HCT116 (cell line): ENCODE measurements around the gene FBN1. TPM values are rescaled to one million over a fixed set of nuclear protein-coding genes. Genes with fewer than 3 reads are reported as not detected.

Source experiments
- ATAC-seq: fragments of 200-7000 bp; cut with Tn5 transposase; 2 replicates; pipeline ENCODE4 v1.9.1; 2020; ENCODE audit warnings: mild to moderate bottlenecking, moderate library complexity
- BruUV-seq: library from RNA; stranded (reverse); fragments of 400-500 nt; replicated peaks from 2 replicates; lab custom pipeline; 2021; lab: Mats Ljungman, UMichigan
- CTCF ChIA-PET: fragments of 300-600 bp; sonication (Branson Sonifier 250); formaldehyde crosslinking; loops from one replicate; lab custom pipeline; 2021; ENCODE audit warnings: antibody characterized with exemption; lab: Charles Lee
- POLR2A ChIA-PET: fragments of 300-600, 350-600 bp; sonication (Branson Sonifier 250); formaldehyde crosslinking; loops from one replicate; lab custom pipeline; 2021; ENCODE audit warnings: antibody characterized with exemption; lab: Charles Lee
- RAD21 ChIA-PET, 2 experiments: fragments of 300-600 bp; sonication (Branson Sonifier 250); formaldehyde crosslinking; loops; one replicate each; lab custom pipeline; 2023; ENCODE audit warnings: low total read pairs in 2 of 2; ENCODE audit not compliant: uncharacterized antibody in 2 of 2, unreplicated experiment in 2 of 2, low non-redundant PET in 1 of 2; lab: Charles Lee
- DNase-seq: peaks from one replicate; pipeline ENCODE4 v3.0.0-alpha.2; 2010; ENCODE audit warnings: low read depth, low spot score
- H2AFZ ChIP-seq: fragments of 200-600 bp; shearing (Covaris generic), sonication (generic); 2 replicates; pipeline ENCODE4 v1.6.1; 2017; ENCODE audit warnings: low read depth, mixed run types, mixed read lengths, antibody characterized with exemption, low read length; ENCODE audit not compliant: poor library complexity, severe bottlenecking
- H3K27ac ChIP-seq: 2 replicates; pipeline ENCODE4 v1.5.1; 2012; ENCODE audit warnings: low read depth, low read length
- H3K27me3 ChIP-seq: fragments of 200-600 bp; sonication (generic); 2 replicates; pipeline ENCODE4 v1.6.1; 2016; ENCODE audit warnings: mixed run types, low read length, mixed read lengths; ENCODE audit not compliant: insufficient read depth
- H3K36me3 ChIP-seq, 2 experiments: fragments of 200-500 bp in 1 of 2; fragments of 200-600 bp in 1 of 2; sonication (Bioruptor generic) in 1 of 2; sonication (generic) in 1 of 2; 2 replicates each; pipeline versions ENCODE4 v1.5.1 to v1.6.1; 2014 to 2016; ENCODE audit warnings: low read length in 2 of 2, inconsistent platforms in 1 of 2, mixed read lengths in 1 of 2, mixed run types in 1 of 2; ENCODE audit not compliant: insufficient read depth in 2 of 2, control insufficient read depth in 1 of 2
- H3K4me1 ChIP-seq, 2 experiments: fragments of 200-600 bp in 1 of 2; sonication (generic) in 1 of 2; 2 replicates each; pipeline versions ENCODE4 v1.5.1 to v1.6.1; 2012 to 2017; ENCODE audit warnings: low read length in 2 of 2, inconsistent platforms in 1 of 2, mild to moderate bottlenecking in 1 of 2, mixed read lengths in 1 of 2, mixed run types in 1 of 2, moderate library complexity in 1 of 2; ENCODE audit not compliant: insufficient read depth in 2 of 2, control insufficient read depth in 1 of 2
- H3K4me2 ChIP-seq: fragments of 200-600 bp; sonication (generic); 2 replicates; pipeline ENCODE4 v1.6.1; 2017; ENCODE audit warnings: mixed run types, low read length, mixed read lengths
- H3K4me3 ChIP-seq, 2 experiments: fragments of 200-600 bp in 1 of 2; sonication (generic) in 1 of 2; replicated peaks in 1 of 2; 2 replicates each; pipeline ENCODE4 v1.5.1; 2011 to 2016; ENCODE audit warnings: low read length in 2 of 2, control low read depth in 1 of 2, low read depth in 1 of 2, mild to moderate bottlenecking in 1 of 2, mixed read lengths in 1 of 2, mixed run types in 1 of 2
- H3K79me2 ChIP-seq: fragments of 200-600 bp; sonication (generic); 2 replicates; pipeline ENCODE4 v1.6.1; 2017; ENCODE audit warnings: mild to moderate bottlenecking, mixed run types, low read length, moderate library complexity, mixed read lengths; ENCODE audit not compliant: insufficient read depth
- H3K9ac ChIP-seq: fragments of 200-600 bp; sonication (generic); 2 replicates; pipeline ENCODE4 v1.6.1; 2016; ENCODE audit warnings: low read length, mixed read lengths
- H3K9me2 ChIP-seq: fragments of 200-600 bp; sonication (generic), shearing (Covaris generic); 2 replicates; pipeline ENCODE4 v1.6.1; 2017; ENCODE audit warnings: mixed run types, mild to moderate bottlenecking, moderate library complexity; ENCODE audit not compliant: insufficient read depth
- H3K9me3 ChIP-seq, 2 experiments: fragments of 200-500 bp in 1 of 2; fragments of 200-600 bp in 1 of 2; sonication (Bioruptor generic) in 1 of 2; sonication (generic) in 1 of 2; 2 replicates each; pipeline ENCODE4 v1.6.1; 2014 to 2017; ENCODE audit warnings: low read length in 2 of 2, mixed read lengths in 2 of 2, inconsistent platforms in 1 of 2, low read depth in 1 of 2, mild to moderate bottlenecking in 1 of 2, mixed run types in 1 of 2, moderate library complexity in 1 of 2; ENCODE audit not compliant: control insufficient read depth in 1 of 2, insufficient read depth in 1 of 2
- H4K20me1 ChIP-seq: fragments of 200-600 bp; sonication (generic), shearing (Covaris generic); 2 replicates; pipeline ENCODE4 v1.6.1; 2017; ENCODE audit warnings: mixed run types, mild to moderate bottlenecking, moderate library complexity; ENCODE audit not compliant: insufficient read depth
- CBX3 ChIP-seq: IDR thresholded peaks from 2 replicates; pipeline ENCODE4 v1.6.1; 2012; ENCODE audit warnings: low read depth
- EZH2phosphoT487 ChIP-seq: fragments of 200-600 bp; IDR thresholded peaks from 2 replicates; pipeline ENCODE4 v1.6.1; 2018; ENCODE audit warnings: antibody characterized with exemption, borderline replicate concordance
- FOSL1 ChIP-seq: IDR thresholded peaks from 2 replicates; pipeline ENCODE4 v1.6.1; 2012; ENCODE audit warnings: low read depth
- JUND ChIP-seq: IDR thresholded peaks from 2 replicates; pipeline ENCODE4 v1.6.1; 2012
- POLR2A ChIP-seq: IDR thresholded peaks from 2 replicates; pipeline ENCODE4 v1.7.0; 2011; ENCODE audit warnings: borderline replicate concordance; ENCODE audit not compliant: insufficient read depth, insufficient read length; ENCODE audit errors: extremely low read depth
- POLR2AphosphoS5 ChIP-seq: IDR thresholded peaks from 2 replicates; pipeline ENCODE4 v1.6.1; 2011; ENCODE audit warnings: mild to moderate bottlenecking, low read depth, low read length, moderate library complexity
- SIN3A ChIP-seq: IDR thresholded peaks from 2 replicates; pipeline ENCODE4 v1.6.1; 2012; ENCODE audit warnings: low read depth
- SP1 ChIP-seq: IDR thresholded peaks from 2 replicates; pipeline ENCODE4 v1.6.1; 2012; ENCODE audit warnings: low read depth
- TCF7L2 ChIP-seq: IDR thresholded peaks from 2 replicates; pipeline ENCODE4 v1.7.0; 2011; ENCODE audit warnings: borderline replicate concordance, inconsistent platforms; ENCODE audit not compliant: insufficient read depth, insufficient read length; ENCODE audit errors: extremely low read depth
- ZBTB33 ChIP-seq: IDR thresholded peaks from 2 replicates; pipeline ENCODE4 v1.6.1; 2011; ENCODE audit warnings: mild to moderate bottlenecking, low read length, moderate library complexity; ENCODE audit not compliant: insufficient replicate concordance; ENCODE audit errors: extremely low read depth
- intact Hi-C: fragments of 100-400 bp; cut with micrococcal nuclease; formaldehyde crosslinking; loops from 2 replicates; pipeline ENCODE4 v1.10.0; 2022
- total RNA-seq: library from RNA; stranded (reverse); gene quantifications from one replicate; pipeline ENCODE4 v1.2.1, GENCODE V29; 2021; ENCODE audit not compliant: unreplicated experiment

The FBN1 gene
- total RNA-seq, 1 experiment from 2014 or later: 1.7 TPM

GRCh38 chr15:48560321-48561051 lies 85.0 kb downstream of the FBN1 start:
- H3K36me3 ChIP-seq: no peaks in the 10 kb centered on the region
- no peak overlapping the region for H2AFZ ChIP-seq
- CTCF ChIA-PET: no interaction called here
- no peaks in the 10 kb centered on the region for H3K27me3 ChIP-seq
- no peak for DNase-seq
- BruUV-seq: no TSS peak
- H3K9me3 ChIP-seq: no peaks in the 10 kb centered on the region
- intact Hi-C loops: no loop called here
- RAD21 ChIA-PET: no interaction called here
- H3K9ac ChIP-seq: no peak overlapping the region
- no peaks in the 10 kb centered on the region for H3K4me1 ChIP-seq
- POLR2A ChIA-PET: no interaction called here
- no peak overlapping the region for H3K4me3 ChIP-seq
- ATAC-seq: no peak
- H3K4me2 ChIP-seq: no peak overlapping the region
- H3K79me2 ChIP-seq: no peaks in the 10 kb centered on the region
- H3K27ac ChIP-seq: no peak overlapping the region
- H4K20me1 ChIP-seq: no peaks in the 10 kb centered on the region
- no peak for TF ChIP-seq CBX3
- no peak for TF ChIP-seq SP1
- TF ChIP-seq FOSL1: no peak
- TF ChIP-seq ZBTB33: no peak
- no peak for TF ChIP-seq EZH2phosphoT487
- TF ChIP-seq POLR2AphosphoS5: no peak
- no peak for TF ChIP-seq JUND
- no peak for TF ChIP-seq POLR2A
- no peak for TF ChIP-seq TCF7L2
- no peak for TF ChIP-seq SIN3A
- H3K9me2 ChIP-seq: no peaks in the 10 kb centered on the region
